HUES6 (cell line): ENCODE results near the gene WDR6.
A peak's percentile ranks its signal among the peaks of the same experiment; 100 is the strongest.
"Not testable (repeated sequence)": the region's sequence is repeated elsewhere in the genome, so short reads cannot be mapped to it uniquely, and the experiment has no call there.

ENCODE experiments used
- H3K27ac ChIP-seq: 2 replicates; pipeline ENCODE4 v1.7.0; 2013; ENCODE audit warnings: low read depth, mild to moderate bottlenecking, low read length, inconsistent platforms
- H3K27me3 ChIP-seq: 2 replicates; pipeline ENCODE4 v1.6.1; 2013; ENCODE audit warnings: low read length; ENCODE audit not compliant: control insufficient read depth, insufficient read depth
- H3K36me3 ChIP-seq: 2 replicates; pipeline ENCODE4 v1.6.1; 2013; ENCODE audit warnings: low read length; ENCODE audit not compliant: control insufficient read depth, insufficient read depth
- H3K4me1 ChIP-seq: 2 replicates; pipeline ENCODE4 v1.6.1; 2013; ENCODE audit warnings: low read length; ENCODE audit not compliant: control insufficient read depth, insufficient read depth
- H3K4me3 ChIP-seq: 2 replicates; pipeline ENCODE4 v1.5.1; 2013; ENCODE audit warnings: low read depth, low read length
- H3K9ac ChIP-seq: one replicate; pipeline ENCODE4 v1.6.1; 2013; ENCODE audit warnings: mild to moderate bottlenecking, low read length
- H3K9me3 ChIP-seq: 2 replicates; pipeline ENCODE4 v1.6.1; 2013; ENCODE audit warnings: low read depth, low read length; ENCODE audit not compliant: control insufficient read depth, insufficient read depth

Gene WDR6

DNA sequence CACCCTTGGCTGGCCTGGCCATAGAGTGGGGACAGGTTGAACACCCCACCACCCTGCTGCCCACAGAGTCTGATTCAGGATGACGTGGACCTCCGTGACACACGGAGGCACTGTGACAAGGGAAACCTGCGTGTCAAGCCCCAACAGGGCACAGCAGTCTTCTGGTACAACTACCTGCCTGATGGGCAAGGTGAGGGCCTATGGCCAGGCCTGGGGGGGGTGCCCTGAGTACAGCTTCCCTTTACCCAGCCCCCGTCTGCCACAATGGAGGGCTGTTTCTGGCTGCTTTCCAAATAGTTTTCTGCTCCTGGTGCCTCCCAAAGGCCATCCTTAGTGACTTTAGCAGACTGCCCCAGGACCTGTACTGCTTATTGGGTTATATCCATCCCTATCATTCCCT, 1.2 kb upstream of the WDR6 start:
- 0 out of 2 replicates have a peak, but pooled peaks cover 4% of the 10 kb centered on the region for H3K36me3 ChIP-seq
- H3K4me1 ChIP-seq, result peaks cover 11% of the 10 kb centered on the region
- peak overlapping the region; percentile 95 for H3K4me3 ChIP-seq
- peaks cover 13% of the 10 kb centered on the region; the same call in 1 of the 2 replicates for H3K27me3 ChIP-seq
- no peak overlapping the region for H3K27ac ChIP-seq
- peak overlapping the region; percentile 86 for H3K9ac ChIP-seq
- no peaks in the 10 kb centered on the region for H3K9me3 ChIP-seq

DNA sequence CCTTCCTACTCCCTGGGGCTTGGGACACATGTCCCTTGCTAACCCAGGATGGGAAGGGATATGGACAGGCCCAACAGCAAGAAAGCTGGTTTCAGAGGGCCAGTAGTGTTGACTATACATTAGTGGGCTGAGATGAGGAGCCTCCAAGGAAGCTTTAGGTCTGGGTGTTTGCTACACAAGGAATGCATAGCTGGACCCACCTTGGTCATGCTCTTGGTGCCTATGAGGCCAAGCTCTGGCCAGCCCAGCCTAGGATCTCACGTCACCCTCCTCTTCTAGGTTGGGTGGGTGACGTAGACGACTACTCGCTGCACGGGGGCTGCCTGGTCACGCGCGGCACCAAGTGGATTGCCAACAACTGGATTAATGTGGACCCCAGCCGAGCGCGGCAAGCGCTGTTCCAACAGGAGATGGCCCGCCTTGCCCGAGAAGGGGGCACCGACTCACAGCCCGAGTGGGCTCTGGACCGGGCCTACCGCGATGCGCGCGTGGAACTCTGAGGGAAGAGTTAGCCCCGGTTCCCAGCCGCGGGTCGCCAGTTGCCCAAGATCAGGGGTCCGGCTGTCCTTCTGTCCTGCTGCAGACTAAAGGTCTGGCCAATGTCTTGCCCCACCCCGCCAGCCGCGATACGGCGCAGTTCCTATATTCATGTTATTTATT, 653 bp upstream of the WDR6 start:
- Histone ChIP-seq H3K27me3 (peaks cover 13% of the 10 kb centered on the region; the same call in 1 of the 2 replicates), H3K27ac (0 out of 2 replicates have a peak overlapping the region, but pooled peaks have one; percentile 10), H3K9ac (peak overlapping the region; percentile 86), H3K4me1 (peaks cover 11% of the 10 kb centered on the region), H3K9me3 (no peaks in the 10 kb centered on the region), H3K4me3 (peak overlapping the region; percentile 95), H3K36me3 (peaks cover 7% of the 10 kb centered on the region)

DNA sequence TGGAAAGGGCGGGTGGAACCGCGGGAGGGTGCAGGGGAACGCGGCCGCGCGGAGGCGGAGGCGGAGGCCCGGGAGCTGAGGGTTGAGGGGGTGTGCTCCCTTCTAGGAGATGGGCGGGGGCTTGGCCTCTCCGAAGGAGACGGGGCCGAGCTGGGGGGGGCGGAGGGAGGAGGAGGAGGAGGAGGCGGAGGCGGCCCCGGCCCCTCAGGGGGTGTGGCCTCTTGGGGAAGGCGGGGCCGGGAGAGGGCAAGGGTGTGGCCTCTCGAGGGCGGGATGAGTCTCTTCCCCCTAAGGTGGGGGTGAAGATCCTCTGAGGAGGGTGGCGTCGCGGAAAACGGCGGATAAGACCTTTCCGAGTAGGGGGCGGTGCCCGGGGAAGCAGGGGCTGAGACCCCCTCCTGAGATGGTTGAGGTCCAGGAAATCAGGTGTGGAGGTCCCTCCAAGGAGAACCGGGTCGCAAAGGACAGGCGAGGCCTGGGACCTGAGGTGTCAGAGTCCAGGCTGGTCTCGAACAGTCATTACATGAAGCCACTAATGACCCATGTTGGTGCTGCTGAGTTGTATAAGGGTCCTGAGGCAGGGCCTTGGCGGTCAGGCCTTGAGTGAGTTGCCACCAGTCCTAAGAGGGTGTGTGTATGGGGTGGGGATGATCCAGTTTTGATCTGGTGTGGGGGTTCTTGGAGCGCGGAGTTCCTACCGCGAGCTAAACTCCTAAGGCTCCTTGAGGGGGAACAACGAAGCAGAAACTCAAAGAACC, 759 bp downstream of the WDR6 start:
- Histone ChIP-seq H3K27ac (peak overlapping the region; percentile 98), H3K9ac (peak overlapping the region; percentile 98), H3K36me3 (peaks cover 21% of the 10 kb centered on the region), H3K9me3 (no peaks in the 10 kb centered on the region), H3K4me1 (peaks cover 11% of the 10 kb centered on the region), H3K27me3 (peaks cover 11% of the 10 kb centered on the region; the same call in 1 of the 2 replicates), H3K4me3 (peak overlapping the region; percentile 95)

DNA sequence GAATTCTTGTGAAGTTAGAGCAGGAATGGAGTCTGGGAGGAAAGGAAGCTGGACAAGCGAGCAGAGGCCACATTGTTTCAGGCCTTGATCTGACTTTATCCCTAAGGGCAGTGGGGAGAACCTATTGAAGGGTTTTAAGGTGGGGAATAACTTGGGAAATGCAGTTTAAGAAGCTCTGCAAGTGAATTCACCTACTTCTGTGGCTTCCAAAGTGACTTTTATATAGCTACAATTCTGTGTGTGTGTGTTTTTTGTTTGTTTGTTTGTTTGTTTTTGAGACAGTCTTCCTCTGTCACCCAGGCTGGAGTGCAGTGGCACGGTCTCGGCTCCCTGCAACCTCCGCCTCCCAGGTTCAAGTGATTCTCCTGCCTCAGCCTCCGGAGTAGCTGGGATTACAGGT, 1.4 kb downstream of the WDR6 start:
- Histone ChIP-seq H3K36me3 (peaks cover 28% of the 10 kb centered on the region), H3K4me1 (peaks cover 11% of the 10 kb centered on the region), H3K27me3 (peaks cover 11% of the 10 kb centered on the region; the same call in 1 of the 2 replicates), H3K9ac (peak overlapping the region; percentile 73), H3K4me3 (peak overlapping the region; percentile 95)
- H3K9me3 ChIP-seq, H3K27ac ChIP-seq: not testable (repeated sequence)

DNA sequence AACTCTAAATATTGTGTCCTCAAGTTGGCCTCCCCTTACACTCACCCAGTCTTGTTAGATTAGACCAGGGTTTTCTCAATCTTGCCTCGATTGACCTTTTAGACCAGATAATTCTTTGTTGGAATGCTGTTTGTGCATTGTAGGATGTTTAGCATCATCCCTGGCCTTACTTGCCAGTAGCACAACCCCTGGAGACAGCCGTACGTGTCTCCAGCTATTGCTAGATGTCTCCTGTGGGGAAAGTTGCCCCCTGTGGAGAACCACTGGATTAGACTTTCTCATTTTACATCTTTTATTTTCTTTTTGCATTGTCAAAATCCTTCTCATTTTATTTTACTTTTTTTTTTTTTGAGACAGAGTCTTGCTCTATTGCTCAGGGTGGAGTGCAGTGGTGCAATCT, 2.2 kb downstream of the WDR6 start:
- H3K4me3 ChIP-seq, result no peak overlapping the region
- peaks cover 35% of the 10 kb centered on the region for H3K36me3 ChIP-seq
- H3K27ac ChIP-seq, result no peak overlapping the region
- peaks cover 11% of the 10 kb centered on the region; the same call in 1 of the 2 replicates for H3K27me3 ChIP-seq
- no peaks in the 10 kb centered on the region for H3K9me3 ChIP-seq
- H3K4me1 ChIP-seq, result peaks cover 11% of the 10 kb centered on the region
- no peak overlapping the region for H3K9ac ChIP-seq

DNA sequence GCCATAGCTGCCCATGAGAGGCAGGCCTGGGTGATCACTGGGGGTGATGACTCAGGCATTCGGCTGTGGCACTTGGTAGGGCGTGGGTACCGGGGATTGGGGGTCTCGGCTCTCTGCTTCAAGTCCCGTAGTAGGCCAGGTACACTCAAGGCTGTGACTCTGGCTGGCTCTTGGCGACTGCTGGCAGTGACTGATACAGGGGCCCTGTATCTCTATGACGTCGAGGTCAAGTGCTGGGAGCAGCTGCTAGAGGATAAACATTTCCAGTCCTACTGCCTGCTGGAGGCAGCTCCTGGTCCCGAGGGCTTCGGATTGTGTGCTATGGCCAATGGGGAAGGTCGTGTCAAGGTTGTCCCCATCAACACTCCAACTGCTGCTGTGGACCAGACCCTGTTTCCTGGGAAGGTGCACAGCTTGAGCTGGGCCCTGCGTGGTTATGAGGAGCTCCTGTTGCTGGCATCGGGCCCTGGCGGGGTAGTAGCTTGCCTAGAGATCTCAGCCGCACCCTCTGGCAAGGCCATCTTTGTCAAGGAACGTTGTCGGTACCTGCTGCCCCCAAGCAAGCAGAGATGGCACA, 5.3 kb downstream of the WDR6 start:
- peaks cover 9% of the 10 kb centered on the region; the same call in 1 of the 2 replicates for H3K4me1 ChIP-seq
- no peaks in the 10 kb centered on the region for H3K27me3 ChIP-seq
- no peak overlapping the region for H3K27ac ChIP-seq
- H3K36me3 ChIP-seq, result peaks cover 57% of the 10 kb centered on the region
- no peaks in the 10 kb centered on the region for H3K9me3 ChIP-seq
- H3K9ac ChIP-seq, result no peak overlapping the region
- H3K4me3 ChIP-seq, result no peak overlapping the region

DNA sequence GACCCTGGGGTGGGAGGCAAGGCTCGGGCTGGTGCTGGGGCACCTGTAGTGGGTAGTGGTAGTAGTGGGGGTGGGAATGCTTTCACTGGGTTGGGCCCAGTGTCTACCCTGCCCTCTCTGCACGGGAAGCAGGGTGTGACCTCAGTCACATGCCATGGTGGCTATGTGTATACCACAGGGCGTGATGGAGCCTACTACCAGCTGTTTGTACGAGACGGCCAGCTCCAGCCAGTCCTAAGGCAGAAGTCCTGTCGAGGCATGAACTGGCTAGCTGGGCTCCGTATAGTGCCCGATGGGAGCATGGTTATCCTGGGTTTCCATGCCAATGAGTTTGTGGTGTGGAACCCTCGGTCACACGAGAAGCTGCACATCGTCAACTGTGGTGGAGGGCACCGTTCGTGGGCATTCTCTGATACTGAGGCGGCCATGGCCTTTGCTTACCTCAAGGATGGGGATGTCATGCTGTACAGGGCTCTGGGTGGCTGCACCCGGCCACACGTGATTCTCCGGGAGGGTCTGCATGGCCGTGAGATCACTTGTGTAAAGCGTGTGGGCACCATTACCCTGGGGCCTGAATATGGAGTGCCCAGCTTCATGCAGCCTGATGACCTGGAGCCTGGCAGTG, 6.0 kb downstream of the WDR6 start:
- Histone ChIP-seq H3K4me1 (peaks cover 8% of the 10 kb centered on the region; the same call in 1 of the 2 replicates), H3K27ac (no peak overlapping the region), H3K9ac (no peak overlapping the region), H3K36me3 (peaks cover 57% of the 10 kb centered on the region), H3K27me3 (no peaks in the 10 kb centered on the region), H3K9me3 (no peaks in the 10 kb centered on the region), H3K4me3 (no peak overlapping the region)

DNA sequence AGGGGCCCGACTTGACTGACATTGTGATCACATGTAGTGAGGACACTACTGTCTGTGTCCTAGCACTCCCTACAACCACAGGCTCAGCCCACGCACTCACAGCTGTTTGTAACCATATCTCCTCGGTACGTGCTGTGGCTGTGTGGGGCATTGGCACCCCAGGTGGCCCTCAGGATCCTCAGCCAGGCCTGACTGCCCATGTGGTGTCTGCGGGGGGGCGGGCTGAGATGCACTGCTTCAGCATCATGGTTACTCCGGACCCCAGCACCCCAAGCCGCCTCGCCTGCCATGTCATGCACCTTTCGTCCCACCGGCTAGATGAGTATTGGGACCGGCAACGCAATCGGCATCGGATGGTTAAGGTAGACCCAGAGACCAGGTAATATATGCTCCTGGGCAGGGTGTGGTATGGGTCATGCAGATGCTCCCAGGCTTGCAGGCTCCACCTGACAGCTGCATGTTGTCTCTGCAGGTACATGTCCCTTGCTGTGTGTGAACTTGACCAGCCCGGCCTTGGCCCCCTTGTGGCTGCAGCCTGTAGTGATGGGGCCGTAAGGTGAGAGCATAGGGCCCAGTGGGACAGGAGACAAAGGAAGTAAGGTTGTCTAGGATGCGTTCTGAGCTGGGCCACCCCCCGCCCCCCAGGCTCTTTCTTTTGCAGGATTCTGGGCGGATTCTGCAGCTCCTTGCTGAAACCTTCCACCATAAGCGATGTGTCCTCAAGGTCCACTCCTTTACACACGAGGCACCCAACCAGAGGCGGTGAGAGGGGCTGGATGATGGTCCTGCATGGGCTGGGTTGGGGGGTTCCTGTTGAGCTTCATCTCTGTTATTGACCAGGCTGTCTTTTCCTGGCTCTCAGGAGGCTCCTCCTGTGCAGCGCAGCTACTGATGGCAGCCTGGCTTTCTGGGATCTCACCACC, 6.8 kb downstream of the WDR6 start:
- peaks cover 53% of the 10 kb centered on the region for H3K36me3 ChIP-seq
- H3K9ac ChIP-seq, result no peak overlapping the region
- H3K4me1 ChIP-seq, result 0 out of 2 replicates have a peak, but pooled peaks cover 5% of the 10 kb centered on the region
- H3K27ac ChIP-seq, result no peak overlapping the region
- H3K4me3 ChIP-seq, result no peak overlapping the region
- H3K27me3 ChIP-seq, result no peaks in the 10 kb centered on the region
- no peaks in the 10 kb centered on the region for H3K9me3 ChIP-seq

DNA sequence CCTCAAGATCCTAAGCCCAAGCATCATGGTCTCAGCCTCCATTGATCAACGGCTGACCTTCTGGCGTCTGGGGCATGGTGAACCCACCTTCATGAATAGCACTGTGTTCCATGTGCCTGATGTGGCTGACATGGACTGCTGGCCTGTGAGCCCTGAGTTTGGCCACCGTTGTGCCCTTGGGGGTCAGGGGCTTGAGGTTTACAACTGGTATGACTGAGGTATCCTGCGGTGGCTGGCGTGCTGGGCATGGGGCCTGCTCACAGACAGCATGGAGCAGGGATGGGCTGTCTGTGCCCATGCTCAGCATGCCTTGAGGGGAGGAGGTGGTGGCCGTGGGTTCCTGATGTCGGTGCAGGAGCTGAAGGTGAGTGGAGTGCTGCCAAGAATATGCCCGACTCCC, 7.9 kb downstream of the WDR6 start:
- H3K4me1 ChIP-seq, result peaks cover 8% of the 10 kb centered on the region; the same call in 1 of the 2 replicates
- H3K27ac ChIP-seq, result no peak overlapping the region
- no peak overlapping the region for H3K4me3 ChIP-seq
- no peaks in the 10 kb centered on the region for H3K27me3 ChIP-seq
- peaks cover 53% of the 10 kb centered on the region for H3K36me3 ChIP-seq
- no peaks in the 10 kb centered on the region for H3K9me3 ChIP-seq
- no peak overlapping the region for H3K9ac ChIP-seq

DNA sequence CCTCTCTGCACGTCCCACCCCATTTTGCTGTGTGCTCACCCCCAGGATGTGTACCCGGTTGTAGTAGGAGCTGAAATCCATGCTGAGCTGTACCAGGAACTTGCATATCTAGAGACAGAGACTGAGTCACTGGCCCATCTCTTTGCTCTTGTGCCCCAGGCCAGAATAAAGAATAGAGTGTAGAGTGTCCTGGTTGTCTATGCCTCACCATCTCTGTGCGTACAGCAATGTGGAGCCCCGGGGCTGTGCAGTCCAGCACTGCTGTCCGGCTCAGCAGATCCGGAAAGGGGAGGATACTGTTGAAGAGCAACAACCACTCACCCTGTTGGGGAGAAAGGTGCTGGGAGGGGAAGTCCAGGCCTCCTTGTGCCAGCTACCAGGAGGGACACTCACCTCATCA, 8.6 kb downstream of the WDR6 start:
- Histone ChIP-seq H3K27me3 (no peaks in the 10 kb centered on the region), H3K36me3 (peaks cover 53% of the 10 kb centered on the region), H3K27ac (no peak overlapping the region), H3K9ac (no peak overlapping the region), H3K4me1 (peaks cover 12% of the 10 kb centered on the region; the same call in 1 of the 2 replicates), H3K4me3 (no peak overlapping the region), H3K9me3 (no peaks in the 10 kb centered on the region)
